ENCODE measurements around the gene DTWD2.
A peak's percentile ranks its signal among the peaks of the same experiment; 100 is the strongest.

DTWD2 gene

DNA sequence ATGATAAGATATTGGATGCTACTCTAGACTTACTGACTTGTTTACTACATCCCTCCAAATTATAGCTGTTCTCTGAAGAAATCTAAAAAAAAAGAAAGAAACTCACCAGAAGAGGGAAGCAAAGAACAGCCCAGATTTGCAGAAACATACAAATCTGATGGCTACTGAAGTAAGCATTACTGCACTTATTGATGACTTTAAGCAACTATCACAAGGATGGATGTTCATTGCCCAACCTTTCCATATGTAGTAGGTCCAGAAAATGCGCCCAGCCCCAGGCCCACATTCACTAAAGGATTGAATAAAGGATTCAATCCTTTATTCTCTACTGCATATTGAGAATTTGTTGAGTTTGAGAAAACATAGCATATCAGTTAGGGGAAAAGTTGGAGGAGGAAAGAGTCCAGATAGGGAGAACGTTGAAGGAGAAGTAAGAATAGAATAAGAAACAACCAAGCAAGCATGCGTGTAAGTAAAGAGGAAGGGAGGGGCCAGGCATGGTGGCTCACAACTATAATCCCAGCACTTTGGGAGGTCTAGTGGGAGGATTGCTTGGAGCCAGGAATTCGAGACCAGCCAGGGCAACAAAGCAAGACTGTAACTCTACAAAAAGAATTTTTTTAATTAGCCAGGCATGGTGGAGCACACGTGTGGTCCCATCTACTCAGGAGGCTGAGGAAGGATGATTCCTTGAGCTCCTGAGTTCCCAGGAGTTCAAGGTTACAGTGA is 33.8 kb upstream of the DTWD2 start:
- peak overlapping the region in 1 of 5 donors; percentile 5 for H3K9ac ChIP-seq (ENCODE audit: low read length in 5 of 5)
- no peak overlapping the region for H3K4me3 ChIP-seq (ENCODE audit: low read depth in 1 of 5, low read length in 5 of 5)
- peaks cover 0 to 3% (median 0%) of the 10 kb centered on the region in 5 donors for H3K4me1 ChIP-seq (ENCODE audit: control insufficient read depth in 5 of 5, insufficient read depth in 5 of 5, low read length in 5 of 5)
- H3K27me3 ChIP-seq (ENCODE audit: control insufficient read depth in 5 of 5, insufficient read depth in 4 of 5, low read length in 5 of 5) = no peaks in the 10 kb centered on the region
- no peak overlapping the region for H3K27ac ChIP-seq (ENCODE audit: low read depth, low read length)
- H3K36me3 ChIP-seq (ENCODE audit: control insufficient read depth in 5 of 5, insufficient read depth in 5 of 5, low read length in 5 of 5) = no peaks in the 10 kb centered on the region
- no peaks in the 10 kb centered on the region for H3K9me3 ChIP-seq (ENCODE audit: control insufficient read depth in 5 of 5, low read length in 5 of 5)

DNA sequence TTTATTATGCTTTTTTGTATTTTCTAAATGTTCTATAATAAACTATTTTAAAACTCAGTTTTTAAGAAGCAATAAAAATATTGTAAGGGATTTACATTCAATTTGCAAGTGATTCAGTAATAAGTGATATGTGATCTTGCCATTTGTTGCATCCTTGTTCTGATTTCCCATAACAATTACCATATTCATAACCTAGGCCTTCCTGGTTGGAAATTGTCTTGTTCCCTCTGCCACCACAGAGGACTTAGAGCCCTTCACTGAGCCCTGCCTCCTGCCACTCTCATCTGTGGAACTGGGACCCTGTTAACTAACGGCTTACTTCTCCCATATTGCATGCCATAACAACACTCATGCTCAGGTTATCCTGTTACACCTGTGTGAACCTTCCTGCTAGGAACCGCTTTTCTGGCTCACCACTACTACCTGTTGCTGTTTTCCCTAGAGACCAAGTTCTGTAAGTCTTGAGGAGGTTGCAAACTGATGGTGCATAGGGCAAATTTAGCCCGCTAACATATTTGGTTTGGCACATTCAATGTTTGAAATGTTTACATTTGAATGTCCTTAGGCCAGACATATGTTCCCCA is 32.9 kb upstream of the DTWD2 start:
- Histone ChIP-seq H3K9me3 (ENCODE audit: control insufficient read depth in 5 of 5, low read length in 5 of 5) (no peaks in the 10 kb centered on the region), H3K9ac (ENCODE audit: low read length in 5 of 5) (no peak overlapping the region), H3K27ac (ENCODE audit: low read depth, low read length) (no peak overlapping the region), H3K4me3 (ENCODE audit: low read depth in 1 of 5, low read length in 5 of 5) (no peak overlapping the region), H3K36me3 (ENCODE audit: control insufficient read depth in 5 of 5, insufficient read depth in 5 of 5, low read length in 5 of 5) (no peaks in the 10 kb centered on the region), H3K27me3 (ENCODE audit: control insufficient read depth in 5 of 5, insufficient read depth in 4 of 5, low read length in 5 of 5) (no peaks in the 10 kb centered on the region), H3K4me1 (ENCODE audit: control insufficient read depth in 5 of 5, insufficient read depth in 5 of 5, low read length in 5 of 5) (peaks cover 0 to 3% (median 0%) of the 10 kb centered on the region in 5 donors)

DNA sequence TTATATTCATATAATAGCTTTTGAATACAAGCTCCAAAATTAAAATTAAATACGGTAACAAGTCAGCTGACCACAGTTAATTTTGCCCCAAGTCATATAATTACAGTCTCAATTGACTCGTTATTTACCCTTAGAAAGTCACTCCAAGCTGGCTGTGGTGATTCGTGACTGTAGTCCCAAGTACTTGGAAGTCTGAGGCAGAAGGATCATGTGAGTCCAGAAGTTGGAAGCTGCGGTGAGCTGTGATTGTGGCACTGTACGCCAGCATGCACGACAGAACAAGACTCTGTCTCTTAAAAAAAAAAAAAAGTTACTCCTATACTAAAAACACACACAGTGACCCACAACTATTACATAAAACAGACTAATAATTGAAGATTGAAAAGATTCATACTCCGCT is 31.6 kb upstream of the DTWD2 start:
- no peaks in the 10 kb centered on the region for H3K36me3 ChIP-seq (ENCODE audit: control insufficient read depth in 5 of 5, insufficient read depth in 5 of 5, low read length in 5 of 5)
- H3K27ac ChIP-seq (ENCODE audit: low read depth, low read length) = no peak overlapping the region
- H3K27me3 ChIP-seq (ENCODE audit: control insufficient read depth in 5 of 5, insufficient read depth in 4 of 5, low read length in 5 of 5) = no peaks in the 10 kb centered on the region
- H3K9me3 ChIP-seq (ENCODE audit: control insufficient read depth in 5 of 5, low read length in 5 of 5) = no peaks in the 10 kb centered on the region
- H3K4me3 ChIP-seq (ENCODE audit: low read depth in 1 of 5, low read length in 5 of 5) = no peak overlapping the region
- peaks cover 0 to 3% (median 0%) of the 10 kb centered on the region in 5 donors for H3K4me1 ChIP-seq (ENCODE audit: control insufficient read depth in 5 of 5, insufficient read depth in 5 of 5, low read length in 5 of 5)
- H3K9ac ChIP-seq (ENCODE audit: low read length in 5 of 5) = no peak overlapping the region

DNA sequence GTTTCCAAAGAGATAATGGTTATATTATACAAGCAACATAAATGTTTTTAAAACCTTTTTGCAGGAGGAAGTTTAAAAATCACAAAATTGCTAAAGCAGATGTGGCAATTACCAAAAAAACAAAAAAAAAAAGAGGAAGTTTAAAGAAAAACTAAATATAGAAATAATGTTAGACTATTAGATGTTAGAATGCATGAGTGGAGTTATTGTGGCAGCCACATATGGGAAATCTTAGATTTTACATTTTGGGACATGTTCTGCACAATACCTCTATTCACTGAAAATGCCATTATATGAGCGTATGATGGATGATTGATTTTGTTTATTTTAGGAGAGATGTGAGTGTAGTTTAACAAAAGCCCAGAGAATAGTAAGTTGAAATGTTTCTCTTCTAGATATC is 31.2 kb upstream of the DTWD2 start:
- no peak overlapping the region for H3K27ac ChIP-seq (ENCODE audit: low read depth, low read length)
- H3K36me3 ChIP-seq (ENCODE audit: control insufficient read depth in 5 of 5, insufficient read depth in 5 of 5, low read length in 5 of 5) = no peaks in the 10 kb centered on the region
- peaks cover 0 to 3% (median 0%) of the 10 kb centered on the region in 5 donors for H3K4me1 ChIP-seq (ENCODE audit: control insufficient read depth in 5 of 5, insufficient read depth in 5 of 5, low read length in 5 of 5)
- H3K4me3 ChIP-seq (ENCODE audit: low read depth in 1 of 5, low read length in 5 of 5) = no peak overlapping the region
- H3K9me3 ChIP-seq (ENCODE audit: control insufficient read depth in 5 of 5, low read length in 5 of 5) = no peaks in the 10 kb centered on the region
- no peaks in the 10 kb centered on the region for H3K27me3 ChIP-seq (ENCODE audit: control insufficient read depth in 5 of 5, insufficient read depth in 4 of 5, low read length in 5 of 5)
- no peak overlapping the region for H3K9ac ChIP-seq (ENCODE audit: low read length in 5 of 5)

DNA sequence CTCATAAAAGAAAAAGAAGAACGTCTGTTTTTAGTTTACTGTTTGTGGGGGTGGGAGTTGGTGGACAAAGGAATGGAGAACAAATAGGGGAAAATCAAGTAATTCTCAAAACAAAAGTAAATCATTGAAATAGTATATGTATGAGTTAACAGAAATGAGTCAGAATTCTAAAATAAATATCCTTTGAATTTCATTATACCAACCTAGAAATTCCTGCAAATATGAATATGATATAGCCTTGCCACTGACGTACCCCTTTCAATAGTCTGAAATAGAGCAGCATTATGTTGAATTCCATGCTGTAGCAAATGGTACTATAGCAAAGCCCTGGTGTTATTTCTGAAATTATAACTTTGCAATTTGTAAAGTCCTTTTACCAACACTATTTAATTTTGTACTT is 29.6 kb upstream of the DTWD2 start:
- Histone ChIP-seq H3K27ac (ENCODE audit: low read depth, low read length) (no peak overlapping the region), H3K4me1 (ENCODE audit: control insufficient read depth in 5 of 5, insufficient read depth in 5 of 5, low read length in 5 of 5) (peaks cover 0 to 3% (median 0%) of the 10 kb centered on the region in 5 donors), H3K9me3 (ENCODE audit: control insufficient read depth in 5 of 5, low read length in 5 of 5) (no peaks in the 10 kb centered on the region), H3K9ac (ENCODE audit: low read length in 5 of 5) (no peak overlapping the region), H3K4me3 (ENCODE audit: low read depth in 1 of 5, low read length in 5 of 5) (no peak overlapping the region), H3K36me3 (ENCODE audit: control insufficient read depth in 5 of 5, insufficient read depth in 5 of 5, low read length in 5 of 5) (no peaks in the 10 kb centered on the region), H3K27me3 (ENCODE audit: control insufficient read depth in 5 of 5, insufficient read depth in 4 of 5, low read length in 5 of 5) (no peaks in the 10 kb centered on the region)

DNA sequence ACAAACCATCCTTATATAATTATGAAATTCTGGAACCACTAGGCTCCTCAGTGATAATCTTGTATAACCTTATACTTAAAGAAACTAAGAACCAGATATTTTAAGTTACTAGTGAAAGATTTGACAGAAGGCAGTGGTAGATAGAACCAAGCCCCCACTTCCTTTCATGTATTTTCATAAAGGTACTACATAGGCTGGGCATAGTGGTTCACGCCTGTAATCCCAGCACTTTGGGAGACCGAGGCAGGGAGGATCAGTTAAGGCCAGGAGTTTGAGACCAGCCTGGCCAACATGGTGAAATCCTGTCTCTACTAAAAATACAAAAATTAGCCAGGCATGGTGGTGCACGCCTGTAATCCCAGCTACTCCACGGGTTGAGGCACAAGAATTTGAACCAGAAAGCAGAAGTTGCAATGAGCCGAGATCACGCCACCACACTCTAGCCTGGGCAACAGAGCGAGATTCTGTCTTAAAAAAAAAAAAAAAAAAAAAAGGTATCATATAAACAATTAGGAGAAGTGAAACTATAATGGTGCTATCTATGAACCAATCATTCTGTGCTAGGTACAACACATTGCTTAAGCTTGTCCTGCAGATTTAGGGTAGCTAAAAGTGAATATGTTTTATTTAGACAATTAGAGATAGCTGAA is 27.9 kb upstream of the DTWD2 start:
- H3K9ac ChIP-seq (ENCODE audit: low read length in 5 of 5) = no peak overlapping the region
- no peaks in the 10 kb centered on the region for H3K4me1 ChIP-seq (ENCODE audit: control insufficient read depth in 5 of 5, insufficient read depth in 5 of 5, low read length in 5 of 5)

DNA sequence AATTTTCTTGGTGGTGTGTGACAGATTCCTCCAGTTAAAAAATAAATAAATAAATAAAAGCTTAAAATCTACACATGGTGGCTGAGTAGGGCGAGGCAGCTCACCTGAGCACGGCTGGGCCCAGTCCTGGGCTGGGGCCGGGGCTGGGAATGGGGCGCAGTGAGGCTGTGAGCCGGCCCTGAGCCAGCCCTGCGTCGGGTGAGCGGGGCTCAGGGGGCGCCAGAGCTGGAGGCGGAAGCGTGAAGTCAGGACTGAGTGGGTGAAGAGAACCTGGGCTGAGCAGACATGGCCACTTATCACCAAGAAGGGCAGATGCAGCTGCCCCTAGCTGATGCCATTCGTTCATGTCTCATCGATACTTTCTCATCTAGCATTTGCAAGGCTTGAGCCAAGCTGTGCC is 22.8 kb upstream of the DTWD2 start:
- Histone ChIP-seq H3K4me3 (ENCODE audit: low read depth in 1 of 5, low read length in 5 of 5) (no peak overlapping the region), H3K9ac (ENCODE audit: low read length in 5 of 5) (no peak overlapping the region), H3K36me3 (ENCODE audit: control insufficient read depth in 5 of 5, insufficient read depth in 5 of 5, low read length in 5 of 5) (no peaks in the 10 kb centered on the region), H3K9me3 (ENCODE audit: control insufficient read depth in 5 of 5, low read length in 5 of 5) (no peaks in the 10 kb centered on the region), H3K27me3 (ENCODE audit: control insufficient read depth in 5 of 5, insufficient read depth in 4 of 5, low read length in 5 of 5) (no peaks in the 10 kb centered on the region), H3K4me1 (ENCODE audit: control insufficient read depth in 5 of 5, insufficient read depth in 5 of 5, low read length in 5 of 5) (no peaks in the 10 kb centered on the region), H3K27ac (ENCODE audit: low read depth, low read length) (no peak overlapping the region)

More for the DNA sequence above, 27.9 kb upstream of the DTWD2 start:
- H3K36me3 ChIP-seq (ENCODE audit: control insufficient read depth in 5 of 5, insufficient read depth in 5 of 5, low read length in 5 of 5) = no peaks in the 10 kb centered on the region
- H3K4me3 ChIP-seq (ENCODE audit: low read depth in 1 of 5, low read length in 5 of 5) = no peak overlapping the region
- no peaks in the 10 kb centered on the region for H3K27me3 ChIP-seq (ENCODE audit: control insufficient read depth in 5 of 5, insufficient read depth in 4 of 5, low read length in 5 of 5)
- no peak overlapping the region for H3K27ac ChIP-seq (ENCODE audit: low read depth, low read length)
- no peaks in the 10 kb centered on the region for H3K9me3 ChIP-seq (ENCODE audit: control insufficient read depth in 5 of 5, low read length in 5 of 5)

DNA sequence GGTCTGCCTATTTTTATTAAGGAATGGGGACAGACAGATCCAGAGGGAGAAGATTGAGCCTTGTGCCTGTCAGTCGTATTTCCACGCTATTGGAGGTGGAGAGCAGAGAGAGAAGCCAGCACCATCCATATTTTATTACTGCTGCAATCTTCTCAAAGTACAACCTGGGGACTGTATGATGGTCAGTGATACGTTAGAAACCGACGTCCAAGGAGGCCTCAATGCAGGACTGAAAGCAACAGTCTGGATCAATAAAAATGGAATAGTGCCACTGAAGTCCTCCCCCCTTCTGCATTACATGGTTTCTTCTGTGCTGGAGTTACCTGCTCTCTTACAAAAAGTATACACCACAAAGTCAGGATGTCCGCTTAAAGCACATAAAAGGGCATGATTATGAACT is 21.9 kb upstream of the DTWD2 start:
- no peaks in the 10 kb centered on the region for H3K9me3 ChIP-seq (ENCODE audit: control insufficient read depth in 5 of 5, low read length in 5 of 5)
- H3K36me3 ChIP-seq (ENCODE audit: control insufficient read depth in 5 of 5, insufficient read depth in 5 of 5, low read length in 5 of 5) = no peaks in the 10 kb centered on the region
- H3K27ac ChIP-seq (ENCODE audit: low read depth, low read length) = no peak overlapping the region
- no peak overlapping the region for H3K9ac ChIP-seq (ENCODE audit: low read length in 5 of 5)
- no peaks in the 10 kb centered on the region for H3K4me1 ChIP-seq (ENCODE audit: control insufficient read depth in 5 of 5, insufficient read depth in 5 of 5, low read length in 5 of 5)
- no peak overlapping the region for H3K4me3 ChIP-seq (ENCODE audit: low read depth in 1 of 5, low read length in 5 of 5)
- no peaks in the 10 kb centered on the region for H3K27me3 ChIP-seq (ENCODE audit: control insufficient read depth in 5 of 5, insufficient read depth in 4 of 5, low read length in 5 of 5)

DNA sequence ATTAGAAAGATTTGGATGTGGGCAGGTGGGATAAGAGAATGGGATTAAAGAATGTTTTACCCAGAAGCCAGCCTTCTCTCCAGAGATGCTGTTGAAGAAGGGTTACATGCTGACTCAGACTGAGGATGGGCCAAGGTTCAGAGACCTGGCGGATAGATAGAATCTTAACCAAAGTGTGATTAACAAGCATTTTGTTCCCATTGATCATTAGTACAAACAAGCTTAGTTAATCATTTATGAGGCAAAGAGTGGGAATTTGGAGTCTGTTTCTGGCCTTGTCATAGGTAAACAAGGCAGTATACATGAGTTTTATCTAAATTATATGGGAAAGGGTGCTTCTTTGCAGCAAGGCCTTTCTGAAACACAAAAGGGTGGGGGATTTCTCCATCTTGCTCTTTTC is 20.8 kb upstream of the DTWD2 start:
- no peaks in the 10 kb centered on the region for H3K36me3 ChIP-seq (ENCODE audit: control insufficient read depth in 5 of 5, insufficient read depth in 5 of 5, low read length in 5 of 5)
- no peaks in the 10 kb centered on the region for H3K27me3 ChIP-seq (ENCODE audit: control insufficient read depth in 5 of 5, insufficient read depth in 4 of 5, low read length in 5 of 5)
- H3K9me3 ChIP-seq (ENCODE audit: control insufficient read depth in 5 of 5, low read length in 5 of 5) = no peaks in the 10 kb centered on the region
- no peak overlapping the region for H3K27ac ChIP-seq (ENCODE audit: low read depth, low read length)
- no peak overlapping the region for H3K4me3 ChIP-seq (ENCODE audit: low read depth in 1 of 5, low read length in 5 of 5)
- H3K9ac ChIP-seq (ENCODE audit: low read length in 5 of 5) = no peak overlapping the region
- H3K4me1 ChIP-seq (ENCODE audit: control insufficient read depth in 5 of 5, insufficient read depth in 5 of 5, low read length in 5 of 5) = no peaks in the 10 kb centered on the region

DNA sequence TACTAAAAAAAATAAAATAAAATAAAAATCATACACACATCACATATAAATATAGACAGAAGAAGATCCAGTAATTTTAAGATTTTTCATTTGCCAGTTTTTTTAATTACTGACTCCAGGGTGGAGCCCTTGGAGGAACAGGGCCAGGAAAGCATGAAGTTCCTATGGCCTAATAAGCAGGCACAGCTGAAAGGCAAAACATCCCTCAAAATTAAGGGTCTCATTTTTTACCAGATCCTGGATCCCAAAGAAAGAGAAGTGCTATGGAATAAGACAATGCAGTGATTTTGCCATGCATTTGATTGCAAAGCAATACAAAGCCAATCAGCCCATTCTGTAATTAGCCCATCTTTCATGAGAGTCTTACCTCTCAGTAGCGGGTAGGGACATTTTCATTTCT is 11.3 kb upstream of the DTWD2 start:
- no peak overlapping the region for H3K27ac ChIP-seq (ENCODE audit: low read depth, low read length)
- H3K27me3 ChIP-seq (ENCODE audit: control insufficient read depth in 5 of 5, insufficient read depth in 4 of 5, low read length in 5 of 5) = no peaks in the 10 kb centered on the region
- no peak overlapping the region for H3K9ac ChIP-seq (ENCODE audit: low read length in 5 of 5)
- H3K9me3 ChIP-seq (ENCODE audit: control insufficient read depth in 5 of 5, low read length in 5 of 5) = peaks cover 0 to 10% (median 5%) of the 10 kb centered on the region in 5 donors
- H3K4me3 ChIP-seq (ENCODE audit: low read depth in 1 of 5, low read length in 5 of 5) = no peak overlapping the region
- H3K36me3 ChIP-seq (ENCODE audit: control insufficient read depth in 5 of 5, insufficient read depth in 5 of 5, low read length in 5 of 5) = no peaks in the 10 kb centered on the region
- no peaks in the 10 kb centered on the region for H3K4me1 ChIP-seq (ENCODE audit: control insufficient read depth in 5 of 5, insufficient read depth in 5 of 5, low read length in 5 of 5)

Data from subcutaneous abdominal adipose tissue (tissue), 5 donors.